Aorta (tissue), 5 donors: ENCODE results near the gene NHSL2. TPM values are rescaled to one million over a fixed set of nuclear protein-coding genes. Genes with fewer than 3 reads are reported as not detected.

ENCODE experiments used
- ATAC-seq: fragments of 200-7000 bp; cut with Tn5 transposase; one replicate; pipeline ENCODE4 v1.9.1; 2022; ENCODE audit warnings: moderate library complexity; ENCODE audit not compliant: low FRiP score
- DNase-seq, 2 donors: peaks; one replicate each; pipeline ENCODE4 v3.0.0-alpha.2; 2020
- H3K27ac ChIP-seq, 2 donors: one replicate each; pipeline ENCODE4 v1.5.1; 2013; ENCODE audit warnings: low read length in 2 of 2, mild to moderate bottlenecking in 2 of 2, moderate library complexity in 2 of 2, control low read depth in 1 of 2, inconsistent platforms in 1 of 2, low read depth in 1 of 2
- H3K27me3 ChIP-seq, 2 donors: one replicate each; pipeline ENCODE4 v1.6.1; 2013; ENCODE audit warnings: control low read depth in 1 of 2, low read length in 1 of 2, mild to moderate bottlenecking in 1 of 2, moderate library complexity in 1 of 2; ENCODE audit not compliant: insufficient read depth in 2 of 2, control insufficient read depth in 1 of 2
- H3K36me3 ChIP-seq, 2 donors: one replicate each; pipeline ENCODE4 v1.6.1; 2013; ENCODE audit warnings: control low read depth in 1 of 2, low read length in 1 of 2, mild to moderate bottlenecking in 1 of 2; ENCODE audit not compliant: insufficient read depth in 2 of 2, control insufficient read depth in 1 of 2
- H3K4me1 ChIP-seq, 2 donors: one replicate each; pipeline ENCODE4 v1.6.1; 2013; ENCODE audit warnings: low read length in 2 of 2, control low read depth in 1 of 2, mild to moderate bottlenecking in 1 of 2, moderate library complexity in 1 of 2; ENCODE audit not compliant: insufficient read depth in 2 of 2, control insufficient read depth in 1 of 2
- H3K4me3 ChIP-seq, 2 donors: one replicate each; pipeline ENCODE4 v1.5.1; 2013; ENCODE audit warnings: low read length in 2 of 2, control low read depth in 1 of 2, mild to moderate bottlenecking in 1 of 2
- H3K9me3 ChIP-seq: one replicate; pipeline ENCODE4 v1.6.1; 2013; ENCODE audit warnings: mild to moderate bottlenecking, low read length; ENCODE audit not compliant: control insufficient read depth
- WGBS, 2 donors: extraction: QIAGEN DNeasy Blood & Tissue Kit; methylation state at CpG; one replicate each; pipeline ENCODE4 v1.1.7; 2013; 5-methylcytosine and 5-hydroxymethylcytosine counted together
- intact Hi-C, 2 donors: fragments of 100-400 bp; cut with DNase I; formaldehyde crosslinking; loops; one replicate each; pipeline versions ENCODE4 v1.14.2 to v1.15.0; 2022
- polyA plus RNA-seq, 2 donors: library from polyadenylated mRNA; stranded (reverse); fragments of 200-250 nt; gene quantifications; one replicate each; pipeline ENCODE4 v1.2.3, GENCODE V29; 2013
- total RNA-seq, 2 donors: library from RNA; stranded (reverse); fragmentation: NEBNext Ultra II Directional; extraction: Animal tissue kit (Norgen Biotek cat#: 25700); gene quantifications; one replicate each; pipeline ENCODE4 v1.2.1, GENCODE V29; 2021
- donor health status: healthy with polysubstance abuse.
- donor health status: Bipolar disorder and iron deficiency.
- donor health status: DM: no; HTN: no; CAD: no.
- donor health status: DM: no; HTN: no; CAD: no.
- donor health status: DM: yes; HTN: yes; CAD: no.

Gene NHSL2
- total and polyA plus RNA-seq, 4 donors = 0.88 to 50.4 (median 15.9) TPM

DNA sequence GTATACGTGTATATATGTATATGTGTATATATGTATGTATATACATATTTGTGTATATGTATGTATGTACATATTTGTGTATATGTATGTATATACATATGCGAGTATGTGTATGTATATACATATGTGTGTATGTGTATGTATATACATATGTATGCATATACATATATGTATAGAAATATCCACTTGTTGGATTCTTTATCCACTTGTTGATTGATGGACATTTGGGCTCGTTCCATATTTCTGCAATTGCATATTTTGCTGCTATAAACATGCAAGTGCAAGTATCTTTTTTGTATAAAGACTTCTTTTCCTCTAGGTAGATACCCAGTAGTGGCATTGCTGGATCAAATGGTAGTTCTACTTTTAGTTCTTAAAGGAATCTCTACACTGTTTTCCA is 25.5 kb upstream of the NHSL2 start:
- H3K4me1 ChIP-seq = no peaks in the 10 kb centered on the region
- no peak overlapping the region for H3K27ac ChIP-seq
- ATAC-seq = no peak
- no peaks in the 10 kb centered on the region for H3K9me3 ChIP-seq
- intact Hi-C loops = no loop called here
- no peaks in the 10 kb centered on the region for H3K36me3 ChIP-seq
- DNase-seq = no peak
- H3K4me3 ChIP-seq = no peak overlapping the region
- H3K27me3 ChIP-seq = no peaks in the 10 kb centered on the region
- WGBS, 2 donors = 74 to 76% methylated on average over 3 of the region's 3 CpGs

DNA sequence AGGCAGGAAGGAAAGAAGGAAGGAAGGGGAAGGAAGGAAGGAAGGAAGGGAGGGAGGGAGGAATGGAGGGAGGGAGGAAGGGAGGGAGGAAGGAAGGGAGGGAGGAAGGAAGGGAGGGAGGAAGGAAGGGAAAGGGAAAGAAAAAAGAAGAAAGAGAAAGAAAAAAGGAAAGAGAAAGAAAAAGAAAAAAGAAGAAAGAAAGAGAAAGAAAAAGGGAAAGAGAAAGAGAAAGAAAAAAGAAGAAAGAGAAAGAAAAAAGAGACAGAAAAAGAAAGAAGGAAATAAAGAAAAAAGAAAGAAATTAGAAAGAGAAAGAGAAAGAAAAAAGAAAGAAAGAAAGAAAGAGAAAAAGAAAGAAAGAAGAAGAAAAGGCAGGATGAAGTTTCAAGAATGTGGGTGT is 15.0 kb upstream of the NHSL2 start:
- no peaks in the 10 kb centered on the region for H3K4me1 ChIP-seq
- no peaks in the 10 kb centered on the region for H3K36me3 ChIP-seq
- intact Hi-C loops = no loop called here
- DNase-seq (no peak), ATAC-seq (no peak)
- no peak overlapping the region for H3K27ac ChIP-seq
- no peaks in the 10 kb centered on the region for H3K27me3 ChIP-seq
- no peak overlapping the region for H3K4me3 ChIP-seq
- no peaks in the 10 kb centered on the region for H3K9me3 ChIP-seq

DNA sequence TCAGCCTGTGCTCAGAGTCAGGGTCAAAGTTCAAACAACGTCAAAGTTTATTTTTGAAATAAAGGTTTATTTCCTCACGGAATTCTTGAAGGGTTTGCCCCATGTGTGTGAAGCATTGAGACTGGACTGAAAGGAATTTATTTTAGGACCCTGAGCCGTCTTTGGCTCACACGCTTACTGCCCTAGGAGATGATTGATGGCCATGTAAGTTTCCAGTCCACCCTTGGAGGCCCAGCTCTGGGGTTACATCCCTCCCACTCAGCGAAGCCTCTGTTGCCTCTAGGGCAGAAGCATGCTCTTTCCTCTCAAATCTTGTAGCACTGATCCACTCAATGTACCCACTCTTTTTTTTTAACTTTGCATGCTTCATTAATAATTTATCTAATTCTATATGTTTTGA is 4.5 kb upstream of the NHSL2 start:
- Histone ChIP-seq H3K9me3 (no peaks in the 10 kb centered on the region), H3K27me3 (no peaks in the 10 kb centered on the region), H3K27ac (no peak overlapping the region), H3K36me3 (no peaks in the 10 kb centered on the region), H3K4me1 (no peaks in the 10 kb centered on the region), H3K4me3 (no peak overlapping the region)
- no peak for ATAC-seq
- no peak for DNase-seq
- 68 to 76% methylated on average over 5 of the region's 5 CpGs for WGBS, 2 donors
- intact Hi-C loops = no loop called here

DNA sequence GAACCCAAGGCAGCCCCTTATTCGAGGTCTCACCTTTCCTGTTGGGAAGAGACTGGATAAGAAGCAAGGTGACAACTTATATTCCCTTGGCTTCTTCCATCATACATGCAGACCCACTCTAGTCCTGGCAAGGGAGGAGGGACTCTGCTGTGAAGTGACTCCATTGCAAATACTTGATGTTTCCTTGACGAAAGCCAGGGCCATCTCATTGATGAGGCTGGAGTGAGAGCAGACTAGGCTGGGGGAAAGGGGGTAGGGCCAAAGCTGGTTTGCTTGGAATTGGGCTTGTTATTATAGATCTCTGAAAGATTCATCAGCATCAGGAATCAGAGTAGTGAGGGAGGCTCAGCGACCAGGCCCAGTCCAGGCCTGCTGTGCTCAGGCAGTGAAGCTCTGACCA is 2.3 kb upstream of the NHSL2 start:
- intact Hi-C loops = no loop called here
- Histone ChIP-seq H3K27me3 (no peaks in the 10 kb centered on the region), H3K36me3 (no peaks in the 10 kb centered on the region), H3K9me3 (no peaks in the 10 kb centered on the region), H3K4me3 (no peak overlapping the region), H3K4me1 (no peaks in the 10 kb centered on the region), H3K27ac (no peak overlapping the region)
- no peak for ATAC-seq
- no peak for DNase-seq
- 57 to 81% methylated on average over 3 of the region's 3 CpGs for WGBS, 2 donors

DNA sequence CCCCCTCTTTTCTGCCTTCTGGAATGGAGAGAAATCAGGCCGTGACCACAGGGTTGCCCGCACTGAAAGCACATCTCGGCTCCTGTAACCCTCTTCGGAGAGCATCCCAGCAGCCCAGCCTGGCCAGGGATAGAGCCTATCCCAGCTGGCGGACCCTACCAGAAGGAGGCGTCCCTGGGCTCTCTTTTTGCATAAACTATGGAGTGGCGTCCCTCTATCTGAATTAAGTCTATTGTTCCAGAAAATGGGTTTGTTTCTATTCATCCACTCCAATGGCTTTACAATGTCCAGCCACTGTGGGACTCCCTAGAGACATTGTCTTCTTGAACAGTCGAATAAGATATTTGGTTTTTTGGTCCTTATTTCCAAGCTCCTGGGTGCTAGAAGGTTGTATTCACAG is 689 bp upstream of the NHSL2 start:
- Histone ChIP-seq H3K27ac (no peak overlapping the region), H3K4me1 (no peaks in the 10 kb centered on the region), H3K27me3 (no peaks in the 10 kb centered on the region), H3K36me3 (no peaks in the 10 kb centered on the region), H3K9me3 (no peaks in the 10 kb centered on the region), H3K4me3 (peak overlapping the region in 1 of 2 donors; percentile 19)
- intact Hi-C loops = no loop called here
- 61% methylated on average over 8 of the region's 8 CpGs for WGBS, 2 donors
- no peak for DNase-seq
- no peak for ATAC-seq

DNA sequence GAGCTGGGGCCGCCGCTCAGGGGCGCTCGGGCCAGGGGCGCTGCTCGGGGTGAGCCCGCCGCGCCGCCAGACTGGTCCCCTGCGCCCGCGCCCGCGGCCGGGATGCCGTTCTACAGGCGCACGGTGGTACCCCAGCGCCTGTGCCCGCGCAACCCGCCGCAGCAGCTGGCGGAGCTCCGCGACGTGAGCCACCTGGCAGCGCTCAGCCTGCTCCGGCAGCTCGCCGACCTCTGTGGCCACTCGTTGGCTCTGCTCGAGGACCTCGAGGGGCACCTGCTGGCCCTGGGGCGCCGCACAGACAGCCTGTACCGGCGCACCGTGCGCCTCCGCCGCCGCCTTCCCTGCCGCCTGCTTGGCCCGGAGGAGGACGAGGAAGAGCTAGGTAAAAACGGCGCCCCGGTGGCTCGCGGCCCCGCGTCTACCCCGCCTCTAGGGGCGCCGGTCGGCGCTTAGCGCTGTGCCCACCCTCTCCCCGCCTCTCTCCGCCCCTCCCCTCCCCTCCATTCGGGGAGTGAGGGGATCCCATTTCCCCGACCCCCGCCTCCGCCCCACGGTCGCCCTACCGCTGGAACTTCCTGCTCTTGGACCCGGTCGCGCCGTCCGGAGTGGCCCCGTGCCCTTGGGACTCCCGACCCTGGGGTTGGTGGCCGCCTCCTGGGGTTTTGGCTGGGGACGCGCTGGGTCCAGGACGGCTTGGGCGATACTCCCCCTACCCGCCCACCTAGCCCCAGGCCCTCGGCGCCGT is 513 bp downstream of the NHSL2 start:
- Histone ChIP-seq H3K36me3 (no peaks in the 10 kb centered on the region), H3K9me3 (no peaks in the 10 kb centered on the region), H3K27ac (no peak overlapping the region), H3K4me3 (peak overlapping the region; percentile 19 to 31), H3K4me1 (no peaks in the 10 kb centered on the region), H3K27me3 (no peaks in the 10 kb centered on the region)
- WGBS, 2 donors = 1 to 31% methylated on average over 68 to 85 of the region's 85 CpGs
- ATAC-seq (peak; percentile 65), DNase-seq (peak in 1 of 2 donors; percentile 77)
- intact Hi-C loops = no loop called here

DNA sequence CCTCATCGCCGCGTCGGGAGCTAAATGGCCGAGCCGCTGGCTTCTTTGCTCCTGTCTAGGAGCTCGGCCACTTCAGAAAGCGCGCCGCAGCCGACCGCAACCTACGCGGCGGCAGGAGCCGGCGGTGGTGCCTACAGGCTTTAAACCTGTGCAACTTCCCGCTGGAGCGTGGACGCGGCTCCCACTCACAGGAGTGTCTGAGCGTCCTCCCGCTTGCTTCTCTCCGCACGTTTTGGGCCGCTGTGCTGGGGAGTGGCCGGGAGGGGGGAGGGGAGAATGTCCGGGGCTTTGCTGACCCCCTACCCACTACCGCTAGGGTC is 1.0 kb downstream of the NHSL2 start:
- intact Hi-C loops = no loop called here
- H3K27ac ChIP-seq = no peak overlapping the region
- WGBS, 2 donors = 1 to 34% methylated on average over 29 of the region's 29 CpGs

DNA sequence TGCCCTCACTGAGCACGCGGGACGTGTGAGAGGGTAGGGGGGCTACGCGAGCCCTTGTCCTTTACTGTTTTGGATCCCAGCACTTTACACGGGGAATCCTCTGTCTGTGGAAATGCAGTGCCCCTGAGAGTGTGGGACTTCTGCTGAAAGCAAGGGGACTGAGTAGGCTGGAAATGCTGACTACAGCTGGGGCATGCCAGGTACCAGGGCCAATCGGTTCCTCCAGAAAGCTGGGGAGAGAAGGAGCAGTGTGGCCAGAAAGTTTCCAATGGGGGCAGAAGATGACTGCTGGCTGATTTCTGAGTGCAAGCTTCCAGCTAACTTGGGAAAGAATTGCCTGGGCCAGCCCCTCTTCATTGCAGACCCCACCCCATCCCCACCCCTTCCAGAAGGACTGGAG is 1.5 kb downstream of the NHSL2 start:
- Histone ChIP-seq H3K27me3 (no peaks in the 10 kb centered on the region), H3K9me3 (no peaks in the 10 kb centered on the region), H3K4me3 (no peak overlapping the region), H3K36me3 (no peaks in the 10 kb centered on the region), H3K4me1 (no peaks in the 10 kb centered on the region), H3K27ac (no peak overlapping the region)
- 29 to 41% methylated on average over 7 of the region's 7 CpGs for WGBS, 2 donors
- intact Hi-C loops = no loop called here
- no peak for ATAC-seq
- DNase-seq = no peak

More for the DNA sequence above, 1.0 kb downstream of the NHSL2 start:
- Histone ChIP-seq H3K9me3 (no peaks in the 10 kb centered on the region), H3K36me3 (no peaks in the 10 kb centered on the region), H3K27me3 (no peaks in the 10 kb centered on the region), H3K4me1 (no peaks in the 10 kb centered on the region), H3K4me3 (peak overlapping the region; percentile 19 to 31)
- ATAC-seq (peak; percentile 53), DNase-seq (no peak)

DNA sequence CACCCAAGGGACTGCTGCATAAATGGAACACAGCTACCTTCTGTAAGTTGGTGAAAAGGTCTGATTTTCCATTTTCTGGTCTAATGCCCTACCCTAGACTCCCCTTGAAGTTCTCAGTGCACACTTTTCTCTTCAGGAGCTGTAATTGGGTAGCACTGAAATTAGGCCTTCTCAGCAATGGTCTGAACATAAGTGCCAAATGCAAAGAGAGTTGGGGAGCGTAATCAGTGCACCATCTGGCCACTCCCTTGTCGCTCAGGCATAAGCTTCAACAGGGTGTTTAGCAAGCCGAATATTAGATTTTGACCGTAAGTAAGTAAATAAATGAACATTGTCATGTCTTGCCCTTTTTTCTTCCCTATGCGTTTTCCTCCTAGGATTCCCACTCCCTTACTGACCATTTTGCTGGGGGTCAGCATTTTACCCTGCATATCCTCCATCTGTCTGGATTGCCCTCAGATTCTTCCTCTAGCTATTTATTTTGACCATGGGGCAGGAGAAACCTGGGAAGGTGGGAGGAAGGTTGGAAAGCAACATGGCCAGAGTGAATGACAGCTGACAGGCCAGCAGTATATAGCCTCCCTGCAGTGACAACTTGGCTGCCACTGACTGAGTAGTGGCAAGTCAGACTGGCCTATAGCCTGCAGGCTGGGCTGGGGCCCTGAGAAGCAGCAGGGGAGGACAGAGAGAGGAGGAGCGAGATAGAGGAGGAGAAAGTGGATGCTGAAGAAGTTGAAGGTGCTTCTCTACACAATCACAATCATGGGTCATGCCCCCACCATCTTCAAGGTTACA is 2.7 kb downstream of the NHSL2 start:
- H3K27me3 ChIP-seq = no peaks in the 10 kb centered on the region
- 80 to 97% methylated on average over 6 of the region's 6 CpGs for WGBS, 2 donors
- intact Hi-C loops = no loop called here
- DNase-seq = no peak
- no peaks in the 10 kb centered on the region for H3K9me3 ChIP-seq
- no peak for ATAC-seq
- H3K27ac ChIP-seq = no peak overlapping the region
- H3K4me1 ChIP-seq = no peaks in the 10 kb centered on the region
- no peaks in the 10 kb centered on the region for H3K36me3 ChIP-seq
- no peak overlapping the region for H3K4me3 ChIP-seq
